Measurements from ENCODE around the gene GGNBP2.

Gene GGNBP2

DNA sequence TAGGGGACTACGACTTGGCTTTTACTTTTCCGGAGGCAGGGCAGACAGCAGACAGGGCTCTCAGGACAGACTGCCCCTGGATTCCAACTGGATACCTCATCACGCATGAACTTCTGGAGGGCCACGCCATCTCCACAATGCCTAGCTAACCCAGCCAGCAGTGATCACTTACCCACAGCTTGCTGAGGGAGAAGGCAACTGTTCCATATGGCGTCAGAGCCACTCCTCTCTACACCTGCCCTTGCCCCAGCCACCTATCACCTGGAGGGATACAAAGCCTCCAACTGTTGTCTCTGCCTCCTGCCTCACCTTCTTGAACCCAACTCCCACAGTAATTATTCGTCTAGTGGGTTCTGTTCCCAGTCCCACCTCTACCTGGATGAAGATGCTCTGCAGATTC lies 18.8 kb upstream of the GGNBP2 start:
- no peak for TF ChIP-seq L3MBTL2 (conservative IDR thresholded peaks at IDR 0.05)
- TF ChIP-seq BHLHE40 (IDR thresholded peaks at IDR 0.05; ENCODE audit: borderline replicate concordance), result no peak
- no peak for DNase-seq (ENCODE audit: extremely low spot score)
- ChIA-PET POLR2A (interaction anchor here (1.0 kb wide), 1 partner anchor 9 kb away, joined by 5 read pairs; the partner anchor contains the start of genes MYO19 and PIGW), CTCF (no interaction called here)

DNA sequence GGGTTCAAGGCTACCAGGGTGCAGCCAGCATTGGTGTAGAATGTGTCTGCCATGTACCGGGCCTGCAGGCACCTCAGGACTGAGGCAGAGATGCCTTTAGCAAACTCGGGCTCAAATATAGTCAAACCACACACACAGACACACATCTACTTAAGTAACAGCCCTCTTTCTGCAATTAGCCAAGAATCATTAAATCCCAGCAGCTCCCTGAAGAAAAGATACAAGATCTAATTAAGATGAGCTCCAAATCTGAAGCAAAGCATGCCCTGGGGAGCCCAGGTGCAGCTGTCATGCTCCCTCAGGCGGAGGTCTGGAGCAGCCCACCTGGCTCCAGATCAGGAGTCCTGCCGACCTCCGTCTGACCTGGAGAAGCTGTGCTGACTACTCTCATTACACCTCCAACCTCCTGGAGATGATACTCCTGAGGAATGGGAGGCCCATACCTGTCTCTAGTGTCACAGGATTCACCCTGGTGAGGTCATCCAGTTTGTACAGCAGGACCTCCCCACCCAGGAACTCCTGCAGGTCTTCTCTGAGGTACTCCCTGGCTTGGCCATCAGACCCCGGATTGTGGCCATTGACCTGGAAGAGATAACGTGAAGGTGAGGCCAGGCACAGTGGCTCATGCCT lies 17.0 kb upstream of the GGNBP2 start:
- no peak for TF ChIP-seq ARNT (IDR thresholded peaks at IDR 0.05)
- no peak for TF ChIP-seq TARDBP (IDR thresholded peaks at IDR 0.05)
- TF ChIP-seq FOXM1 (IDR thresholded peaks at IDR 0.05; ENCODE audit: borderline replicate concordance), result no peak
- no peak for TF ChIP-seq LEF1 (IDR thresholded peaks at IDR 0.05; ENCODE audit: borderline replicate concordance)
- no peak for TF ChIP-seq BHLHE40 (IDR thresholded peaks at IDR 0.05; ENCODE audit: borderline replicate concordance)
- TF ChIP-seq L3MBTL2 (conservative IDR thresholded peaks at IDR 0.05), result no peak
- TF ChIP-seq, protein P1, sequence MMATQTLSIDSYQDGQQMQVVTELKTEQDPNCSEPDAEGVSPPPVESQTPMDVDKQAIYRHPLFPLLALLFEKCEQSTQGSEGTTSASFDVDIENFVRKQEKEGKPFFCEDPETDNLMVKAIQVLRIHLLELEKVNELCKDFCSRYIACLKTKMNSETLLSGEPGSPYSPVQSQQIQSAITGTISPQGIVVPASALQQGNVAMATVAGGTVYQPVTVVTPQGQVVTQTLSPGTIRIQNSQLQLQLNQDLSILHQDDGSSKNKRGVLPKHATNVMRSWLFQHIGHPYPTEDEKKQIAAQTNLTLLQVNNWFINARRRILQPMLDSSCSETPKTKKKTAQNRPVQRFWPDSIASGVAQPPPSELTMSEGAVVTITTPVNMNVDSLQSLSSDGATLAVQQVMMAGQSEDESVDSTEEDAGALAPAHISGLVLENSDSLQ (IDR thresholded peaks at IDR 0.05), result no peak
- no peak for TF ChIP-seq NFRKB (IDR thresholded peaks at IDR 0.05)
- TF ChIP-seq SP1 (IDR thresholded peaks at IDR 0.05), result no peak
- no peak for TF ChIP-seq FOXA1 (IDR thresholded peaks at IDR 0.05)
- no peak for TF ChIP-seq ZNF384 (IDR thresholded peaks at IDR 0.05)
- TF ChIP-seq HDGF (IDR thresholded peaks at IDR 0.05; ENCODE audit: borderline replicate concordance), result no peak
- TF ChIP-seq SUZ12 (IDR thresholded peaks at IDR 0.05), result no peak
- no peak for TF ChIP-seq ELF4 (IDR thresholded peaks at IDR 0.05)
- TF ChIP-seq CTBP1 (IDR thresholded peaks at IDR 0.05; ENCODE audit: borderline replicate concordance), result no peak
- no peak for TF ChIP-seq FOXK2 (IDR thresholded peaks at IDR 0.05)
- no peak for DNase-seq (ENCODE audit: extremely low spot score)
- CTCF ChIA-PET, result no interaction called here
- POLR2A ChIA-PET, result interaction anchor here (1.5 kb wide), 1 partner anchor 16 kb away, joined by 3 read pairs; no protein-coding TSS in a partner anchor

DNA sequence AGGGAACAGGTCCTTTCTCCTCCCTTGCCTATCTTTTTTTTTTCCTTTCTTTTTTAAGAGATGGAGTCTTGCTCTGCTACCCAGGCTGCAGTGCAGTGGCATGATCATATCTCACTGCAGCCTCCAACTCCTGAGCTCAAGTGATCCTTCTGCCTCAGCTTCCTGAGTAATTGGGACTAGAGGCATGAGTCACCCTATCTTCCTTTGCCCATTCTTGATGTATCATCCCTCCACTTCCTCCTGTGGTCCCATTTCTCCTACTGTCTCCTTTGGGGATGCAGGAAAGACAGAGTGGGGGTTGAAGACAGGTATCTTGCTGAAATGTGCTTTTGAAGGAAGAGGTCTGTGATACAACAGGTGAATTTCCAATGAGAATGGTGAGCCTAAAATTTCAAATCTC lies 15.6 kb upstream of the GGNBP2 start:
- POLR2A ChIA-PET, result interaction anchor here (1.2 kb wide), 1 partner anchor 14 kb away, joined by 3 read pairs; no protein-coding TSS in a partner anchor
- TF ChIP-seq, protein P1 (IDR thresholded peaks at IDR 0.05), result no peak
- TF ChIP-seq FOXK2 (IDR thresholded peaks at IDR 0.05) (no peak), ZNF384 (IDR thresholded peaks at IDR 0.05) (no peak), FOXM1 (IDR thresholded peaks at IDR 0.05; ENCODE audit: borderline replicate concordance) (no peak), LEF1 (IDR thresholded peaks at IDR 0.05; ENCODE audit: borderline replicate concordance) (no peak), HDGF (IDR thresholded peaks at IDR 0.05; ENCODE audit: borderline replicate concordance) (no peak), FOXA1 (IDR thresholded peaks at IDR 0.05) (no peak), NFRKB (IDR thresholded peaks at IDR 0.05) (no peak), SP1 (IDR thresholded peaks at IDR 0.05) (no peak), ELF4 (IDR thresholded peaks at IDR 0.05) (no peak), SUZ12 (IDR thresholded peaks at IDR 0.05) (no peak), TARDBP (IDR thresholded peaks at IDR 0.05) (no peak)
- CTCF ChIA-PET, result no interaction called here
- DNase-seq (ENCODE audit: extremely low spot score), result no peak

DNA sequence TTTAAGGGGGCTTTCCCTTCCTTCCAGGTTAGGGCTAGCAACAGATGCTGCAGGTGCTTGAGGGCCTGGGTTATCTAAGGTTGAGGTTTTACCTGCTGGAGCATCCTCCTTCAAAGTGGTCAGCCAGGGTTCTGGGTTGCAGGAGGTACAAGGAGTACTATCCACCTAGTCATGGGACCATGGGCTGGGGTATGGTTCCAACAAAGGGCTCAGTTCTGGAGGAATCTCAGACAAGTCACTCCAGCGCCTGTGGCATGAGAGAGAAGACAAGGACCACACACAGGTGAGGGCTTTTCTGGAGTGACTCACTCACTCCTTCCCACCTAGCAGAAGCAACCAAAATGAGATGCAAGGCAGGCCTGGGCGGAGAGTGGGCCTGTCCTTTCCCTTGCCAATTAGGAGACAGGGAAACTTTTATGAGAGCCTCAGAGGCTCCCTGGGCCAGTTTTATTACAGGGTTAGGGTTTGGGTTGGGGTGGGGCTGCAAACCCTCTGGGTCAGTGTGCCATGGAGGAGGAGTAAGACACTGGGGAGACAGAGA lies 12.2 kb upstream of the GGNBP2 start:
- DNase-seq (ENCODE audit: extremely low spot score), result no peak
- POLR2A ChIA-PET, result interaction anchor here (6.0 kb wide), 1 partner anchor 12 kb away, joined by 88 read pairs; the partner anchor contains the start of gene GGNBP2
- no peak for TF ChIP-seq FOXM1 (IDR thresholded peaks at IDR 0.05; ENCODE audit: borderline replicate concordance)
- TF ChIP-seq ZNF384 (IDR thresholded peaks at IDR 0.05), result no peak
- no peak for TF ChIP-seq FOXK2 (IDR thresholded peaks at IDR 0.05)
- no peak for TF ChIP-seq SP1 (IDR thresholded peaks at IDR 0.05)
- no peak for TF ChIP-seq ARNT (IDR thresholded peaks at IDR 0.05)
- no peak for TF ChIP-seq ELF4 (IDR thresholded peaks at IDR 0.05)
- no peak for TF ChIP-seq HDGF (IDR thresholded peaks at IDR 0.05; ENCODE audit: borderline replicate concordance)
- TF ChIP-seq BHLHE40 (IDR thresholded peaks at IDR 0.05; ENCODE audit: borderline replicate concordance), result no peak
- CTCF ChIA-PET, result no interaction called here

DNA sequence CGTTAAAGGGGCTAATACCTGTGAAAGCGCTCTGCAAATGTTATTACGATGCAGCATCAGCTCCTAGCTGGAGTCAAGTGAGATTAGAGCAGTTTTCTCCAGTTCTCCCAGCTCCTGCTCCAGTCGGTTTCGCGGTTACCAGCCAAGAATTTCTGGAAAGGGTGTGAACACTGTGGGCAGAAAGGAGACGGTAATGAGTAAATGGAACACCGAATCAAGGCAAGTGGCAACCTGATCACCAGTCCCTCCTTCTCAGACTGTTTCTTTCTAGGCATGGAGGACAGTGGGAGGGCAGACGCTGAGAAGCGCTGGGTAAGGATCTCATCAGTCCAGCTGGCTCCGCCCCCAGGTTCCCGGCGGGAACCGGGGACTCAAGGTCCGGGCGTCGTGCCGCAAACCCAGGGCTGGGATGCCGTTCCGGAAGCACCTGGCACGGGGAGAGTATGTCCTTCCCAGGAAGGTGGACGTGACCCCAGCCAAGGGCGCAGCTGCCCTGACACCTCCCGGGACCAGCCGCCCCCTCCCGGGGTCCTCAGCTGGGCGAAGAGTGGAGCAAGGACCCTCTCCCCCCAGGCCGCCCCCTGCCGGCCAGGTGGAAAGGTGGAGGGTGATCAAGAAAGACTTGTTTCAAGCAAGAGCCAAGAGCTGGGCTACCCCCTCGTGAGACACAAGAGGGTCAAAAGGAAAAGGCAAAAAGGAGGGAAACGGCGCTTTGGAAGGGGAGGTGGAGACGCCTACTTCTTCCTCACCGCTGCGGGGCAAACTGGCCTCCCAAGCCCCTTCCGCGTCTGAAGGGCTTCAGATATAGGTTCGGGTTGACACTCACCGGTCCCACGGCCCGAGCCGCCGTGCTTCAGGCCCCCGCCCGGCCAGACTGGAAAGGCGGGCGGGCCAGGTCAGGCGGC lies 10.5 kb upstream of the GGNBP2 start:
- POLR2A ChIA-PET, result interaction anchor here (0.8 to 6.0 kb wide), 19 partner anchors 8 to 70 kb away, joined by 3 to 88 read pairs (median 4); partner anchors contain the start of genes GGNBP2, MRM1 and ZNHIT3
- CTCF ChIA-PET, result interaction anchor here (0.6 to 1.5 kb wide), 5 partner anchors 10 to 49 kb away, joined by 3 to 7 read pairs (median 3); partner anchors contain the start of gene GGNBP2
- peak; percentile 51 for DNase-seq (ENCODE audit: extremely low spot score)
- no peak; the same call in 1 of the 2 replicates for TF ChIP-seq ELF4 (IDR thresholded peaks at IDR 0.05)
- TF ChIP-seq L3MBTL2 (conservative IDR thresholded peaks at IDR 0.05), result peak; percentile 92

DNA sequence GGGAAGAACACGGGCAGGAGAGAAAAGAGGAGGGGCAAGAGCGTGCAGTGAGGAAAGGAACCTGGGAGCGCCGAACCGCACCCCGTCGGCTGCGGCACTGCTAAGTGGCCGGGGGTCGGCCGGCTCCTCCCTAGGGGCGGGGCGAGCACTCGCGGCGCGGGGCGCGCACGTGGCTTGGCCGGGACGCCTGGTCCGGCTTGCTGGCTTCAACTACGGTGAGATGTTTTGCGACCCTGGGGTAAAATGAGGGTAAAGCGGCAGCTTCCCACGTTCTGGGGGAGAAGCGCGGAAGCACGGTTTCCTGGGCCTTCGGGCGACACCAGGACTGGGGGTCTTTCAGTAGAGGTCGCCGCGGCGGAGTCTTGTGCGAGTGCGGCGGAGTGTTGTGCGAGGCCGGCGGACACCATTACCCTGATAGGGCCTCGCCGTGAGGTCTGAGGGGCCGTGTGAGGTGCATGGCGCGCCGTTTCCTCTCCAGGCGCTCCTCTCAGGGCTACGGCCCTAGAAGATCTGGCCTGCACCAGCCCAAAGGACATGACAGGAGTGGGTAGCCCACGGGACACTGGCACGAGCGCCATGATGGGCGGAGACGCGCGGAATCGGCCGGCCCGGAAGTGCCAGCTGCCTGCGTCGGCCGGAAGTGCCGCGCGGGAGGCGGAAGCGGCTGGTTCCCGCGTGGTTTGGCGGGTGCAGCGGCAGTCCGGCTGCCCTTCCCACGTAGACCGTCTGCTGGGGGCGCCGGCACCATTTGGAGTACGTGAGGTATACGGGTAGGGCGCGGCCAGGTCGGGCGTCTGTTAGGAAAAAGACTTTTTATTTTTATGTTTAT lies 9.7 kb upstream of the GGNBP2 start, which contains the start of the genes MYO19 and PIGW:
Gene MYO19, minus strand, starts transcription at position 29 of the 829 bp plus-strand sequence. CDS start 2,330 bp downstream, outside the sequence.
Gene PIGW, plus strand, starts transcription at position 148 of the 829 bp plus-strand sequence. CDS start 2,115 bp downstream, outside the sequence.
- DNase-seq (ENCODE audit: extremely low spot score), result peak; percentile 83
- TF ChIP-seq, protein P1 (IDR thresholded peaks at IDR 0.05), result no peak
- peak; percentile 73 for TF ChIP-seq TARDBP (IDR thresholded peaks at IDR 0.05)
- TF ChIP-seq FOXK2 (IDR thresholded peaks at IDR 0.05), result no peak
- TF ChIP-seq SP1 (IDR thresholded peaks at IDR 0.05), result no peak
- no peak for TF ChIP-seq ARNT (IDR thresholded peaks at IDR 0.05)
- peak; percentile 97 for TF ChIP-seq ELF4 (IDR thresholded peaks at IDR 0.05)
- no peak for TF ChIP-seq ZNF384 (IDR thresholded peaks at IDR 0.05)
- peak; percentile 87 for TF ChIP-seq L3MBTL2 (conservative IDR thresholded peaks at IDR 0.05)
- TF ChIP-seq FOXM1 (IDR thresholded peaks at IDR 0.05; ENCODE audit: borderline replicate concordance), result no peak
- TF ChIP-seq HDGF (IDR thresholded peaks at IDR 0.05; ENCODE audit: borderline replicate concordance), result no peak
- TF ChIP-seq FOXA1 (IDR thresholded peaks at IDR 0.05), result no peak
- TF ChIP-seq NFRKB (IDR thresholded peaks at IDR 0.05), result peak; percentile 67
- no peak for TF ChIP-seq CTBP1 (IDR thresholded peaks at IDR 0.05; ENCODE audit: borderline replicate concordance)
- ChIA-PET CTCF (interaction anchor here (0.6 to 1.5 kb wide), 4 partner anchors 9 to 50 kb away, joined by 3 to 7 read pairs (median 3); partner anchors contain the start of gene GGNBP2), POLR2A (interaction anchor here (0.6 to 6.0 kb wide), 20 partner anchors 9 to 1162 kb away, joined by 3 to 88 read pairs (median 4); partner anchors contain the start of genes GGNBP2, MRM1, SLFN11 and ZNHIT3)

Measured in HEK293T (cell line).